Hepatocyte (in vitro differentiated cells): ENCODE measurements around the gene PCNT. TPM values are rescaled to one million over a fixed set of nuclear protein-coding genes. Genes with fewer than 3 reads are reported as not detected.

Experiments used
- DNase-seq: peaks from one replicate; pipeline ENCODE4 v3.0.0-alpha.2; 2016; ENCODE audit warnings: low spot score
- H2AFZ ChIP-seq: fragments of 200-600 bp; sonication (generic); 2 replicates; pipeline ENCODE4 v1.6.0; 2016; ENCODE audit warnings: antibody characterized with exemption, mild to moderate bottlenecking
- H3K27ac ChIP-seq: fragments of 200-600 bp; sonication (generic); 2 replicates; pipeline ENCODE4 v1.5.1; 2016; ENCODE audit warnings: mild to moderate bottlenecking
- H3K27me3 ChIP-seq: fragments of 200-600 bp; sonication (generic); 2 replicates; pipeline ENCODE4 v1.6.1; 2016
- H3K36me3 ChIP-seq: fragments of 200-600 bp; sonication (generic); replicated peaks from 2 replicates; pipeline ENCODE4 v1.5.1; 2016; ENCODE audit warnings: low read depth; ENCODE audit not compliant: insufficient read depth
- H3K4me1 ChIP-seq: fragments of 200-600 bp; sonication (generic); 2 replicates; pipeline ENCODE4 v1.5.1; 2016; ENCODE audit warnings: mild to moderate bottlenecking, moderate library complexity; ENCODE audit not compliant: insufficient read depth
- H3K4me2 ChIP-seq: fragments of 200-600 bp; sonication (generic); 2 replicates; pipeline ENCODE4 v1.6.0; 2016
- H3K4me3 ChIP-seq: fragments of 200-600 bp; sonication (generic); 2 replicates; pipeline ENCODE4 v1.5.1; 2016; ENCODE audit warnings: mild to moderate bottlenecking
- H3K79me2 ChIP-seq: fragments of 200-600 bp; sonication (generic); 2 replicates; pipeline ENCODE4 v1.6.0; 2017; ENCODE audit warnings: mild to moderate bottlenecking
- H3K9me2 ChIP-seq: fragments of 200-600 bp; sonication (generic); replicated peaks from 2 replicates; pipeline ENCODE4 v1.6.0; 2017; ENCODE audit warnings: mild to moderate bottlenecking; ENCODE audit not compliant: insufficient read depth
- H3K9me3 ChIP-seq: fragments of 200-600 bp; sonication (generic); 2 replicates; pipeline ENCODE4 v1.5.1; 2016; ENCODE audit warnings: low read depth, mild to moderate bottlenecking
- H4K20me1 ChIP-seq: fragments of 200-600 bp; sonication (generic); 2 replicates; pipeline ENCODE4 v1.6.0; 2016; ENCODE audit warnings: mild to moderate bottlenecking; ENCODE audit not compliant: insufficient read depth, poor library complexity, severe bottlenecking
- CTCF ChIP-seq: fragments of 200-600 bp; sonication (generic); IDR thresholded peaks from 2 replicates; pipeline ENCODE4 v1.5.1; 2016; ENCODE audit warnings: antibody characterized with exemption, mild to moderate bottlenecking; ENCODE audit not compliant: poor library complexity
- EZH2 ChIP-seq: fragments of 200-600 bp; sonication (generic); IDR thresholded peaks from 2 replicates; pipeline ENCODE4 v1.6.1; 2016; ENCODE audit warnings: antibody characterized with exemption, mild to moderate bottlenecking, borderline replicate concordance
- EZH2phosphoT487 ChIP-seq: fragments of 200-600 bp; sonication (generic); IDR thresholded peaks from one replicate; pipeline ENCODE4 v1.6.1; 2018; ENCODE audit warnings: antibody characterized with exemption, mild to moderate bottlenecking, low read depth, moderate library complexity; ENCODE audit not compliant: unreplicated experiment, severe bottlenecking
- WGBS: methylation state at CpG from one replicate; pipeline ENCODE4 v1.1.6; 2016; ENCODE audit warnings: low lambda C conversion rate; ENCODE audit errors: missing lambda C conversion rate; 5-methylcytosine and 5-hydroxymethylcytosine counted together
- polyA plus RNA-seq: library from polyadenylated mRNA; unstranded; fragments of >200 nt; fragmentation: Nextera tagmentation; extraction: Ambion mirVana; gene quantifications from 2 replicates; pipeline ENCODE4 v1.2.1, GENCODE V29; 2016
- total RNA-seq: library from RNA; depleted of rRNA; stranded (reverse); fragments of >200 nt; gene quantifications from 2 replicates; pipeline ENCODE4 v1.2.3, GENCODE V29; 2014

Gene PCNT
- total and polyA plus RNA-seq, 2 experiments from 2014 or later = 11.5 to 14.3 TPM

GRCh38 chr21:46291561-46291960 is 32.4 kb upstream of the PCNT start:
- 96% methylated on average over 2 of the region's 2 CpGs for WGBS
- Histone ChIP-seq H3K4me1 (no peaks in the 10 kb centered on the region), H3K9me3 (no peaks in the 10 kb centered on the region), H3K4me2 (no peak overlapping the region), H3K36me3 (no peaks in the 10 kb centered on the region), H3K79me2 (peaks cover 27% of the 10 kb centered on the region), H3K27ac (no peak overlapping the region), H3K4me3 (no peak overlapping the region), H3K9me2 (no peaks in the 10 kb centered on the region), H2AFZ (no peak overlapping the region), H3K27me3 (no peaks in the 10 kb centered on the region), H4K20me1 (no peaks in the 10 kb centered on the region)
- no peak for DNase-seq
- no peak for TF ChIP-seq EZH2phosphoT487
- TF ChIP-seq CTCF = no peak
- TF ChIP-seq EZH2 = no peak

- no peaks in the 10 kb centered on the region for H3K36me3 ChIP-seq
- H3K9me2 ChIP-seq = no peaks in the 10 kb centered on the region
- no peaks in the 10 kb centered on the region for H3K9me3 ChIP-seq
- H3K27ac ChIP-seq = no peak overlapping the region
- H3K4me1 ChIP-seq = peaks cover 6% of the 10 kb centered on the region
- H3K27me3 ChIP-seq = no peaks in the 10 kb centered on the region
- TF ChIP-seq CTCF (no peak), EZH2 (no peak), EZH2phosphoT487 (no peak)
- no peak overlapping the region for H3K4me3 ChIP-seq
- H2AFZ ChIP-seq = no peak overlapping the region
- no peaks in the 10 kb centered on the region for H4K20me1 ChIP-seq
- DNase-seq = no peak
- WGBS = 70% methylated on average over 10 of the region's 10 CpGs
- peaks cover 6% of the 10 kb centered on the region for H3K79me2 ChIP-seq
- H3K4me2 ChIP-seq = no peak overlapping the region
Measured at GRCh38 chr21:46294647-46295176, 29.2 kb upstream of the PCNT start.

- Histone ChIP-seq H4K20me1 (no peaks in the 10 kb centered on the region), H3K27ac (no peak overlapping the region), H3K4me2 (no peak overlapping the region), H3K4me3 (no peak overlapping the region), H3K27me3 (no peaks in the 10 kb centered on the region), H3K9me2 (no peaks in the 10 kb centered on the region), H3K79me2 (no peaks in the 10 kb centered on the region), H3K4me1 (peaks cover 6% of the 10 kb centered on the region), H3K36me3 (no peaks in the 10 kb centered on the region), H2AFZ (no peak overlapping the region), H3K9me3 (no peaks in the 10 kb centered on the region)
- 43% methylated on average over 6 of the region's 9 CpGs for WGBS
- no peak for DNase-seq
- no peak for TF ChIP-seq EZH2phosphoT487
- no peak for TF ChIP-seq EZH2
- TF ChIP-seq CTCF = no peak
Measured at GRCh38 chr21:46295177-46295770, 28.7 kb upstream of the PCNT start.
